ENCODE data around the gene EVC2. TPM values are rescaled to one million over a fixed set of nuclear protein-coding genes. Genes with fewer than 3 reads are reported as not detected.
"Not testable (repeated sequence)": the region's sequence is repeated elsewhere in the genome, so short reads cannot be mapped to it uniquely, and the experiment has no call there.

Gene EVC2
- total RNA-seq, 1 experiment from 2014 or later, result 7.8 TPM

DNA sequence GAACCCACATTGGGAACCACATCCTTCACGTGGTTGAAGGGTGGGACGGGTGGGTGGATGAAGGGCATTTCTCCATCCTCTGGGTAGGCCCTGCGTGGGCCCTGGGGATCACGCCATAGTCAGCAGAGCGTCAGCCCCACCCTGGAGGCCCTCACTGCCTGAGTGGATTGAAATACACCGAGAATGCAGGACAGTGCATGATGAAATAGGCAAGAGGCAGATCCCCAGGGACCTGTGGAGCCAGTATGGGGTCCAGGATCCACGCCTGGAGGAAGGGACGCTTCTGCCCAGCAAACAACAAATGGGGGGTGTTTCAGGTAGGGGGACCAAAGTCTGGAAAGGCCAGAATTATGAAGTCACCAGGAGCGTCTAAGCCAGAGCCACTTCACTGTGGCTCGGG lies 22.1 kb upstream of the EVC2 start:
- DNase-seq, result no peak
- no peak overlapping the region for H3K14ac ChIP-seq (ENCODE audit: insufficient read depth, low read length)

GRCh38 chr4:5728412-5728811 lies 20.1 kb upstream of the EVC2 start:
- not testable (repeated sequence) for H4K5ac ChIP-seq (ENCODE audit: insufficient read length, low read depth, low read length); H4K91ac ChIP-seq (ENCODE audit: insufficient read length, low read depth, low read length); H3T11ph ChIP-seq (ENCODE audit: low read length); H2BK12ac ChIP-seq (ENCODE audit: insufficient read length, low read depth, low read length); H3K79me1 ChIP-seq (ENCODE audit: insufficient read depth, low read depth, low read length, poor library complexity, severe bottlenecking); H3K4ac ChIP-seq (ENCODE audit: low read depth, low read length); H2AFZ ChIP-seq (ENCODE audit: low read length); H3K9me3 ChIP-seq (ENCODE audit: control insufficient read depth, low read depth, low read length); H3K23ac ChIP-seq (ENCODE audit: insufficient read length, low read depth, low read length); H4K20me1 ChIP-seq (ENCODE audit: control insufficient read depth, insufficient read depth, insufficient read length); H4K8ac ChIP-seq (replicated peaks; ENCODE audit: insufficient read length, low read depth, low read length); H3K23me2 ChIP-seq (ENCODE audit: insufficient read length, low read depth, low read length, poor library complexity, severe bottlenecking); DNase-seq; H3K27me3 Mint-ChIP-seq (ENCODE audit: low read depth); H3K4me2 ChIP-seq (ENCODE audit: insufficient read depth, insufficient read length, low read length); H2BK15ac ChIP-seq (ENCODE audit: low read depth, low read length); H2AK5ac ChIP-seq (ENCODE audit: insufficient read length, low read length); H3K79me2 ChIP-seq (ENCODE audit: insufficient read depth, low read length); H2BK120ac ChIP-seq (ENCODE audit: low read depth, low read length, poor library complexity, severe bottlenecking); H3K18ac ChIP-seq (ENCODE audit: insufficient read length, low read depth, low read length); H3K27ac Mint-ChIP-seq; H3K9ac ChIP-seq (ENCODE audit: extremely low read depth, insufficient read length, low read length); H3K56ac ChIP-seq (ENCODE audit: insufficient read length, low read depth, low read length); H3K14ac ChIP-seq (ENCODE audit: insufficient read depth, low read length); H3K27me3 ChIP-seq (ENCODE audit: insufficient read depth, low read length); H3K4me1 Mint-ChIP-seq; H2BK20ac ChIP-seq (ENCODE audit: low read depth, low read length, poor library complexity, severe bottlenecking); H3K9me3 Mint-ChIP-seq; H3K27ac ChIP-seq (ENCODE audit: insufficient read length, low read depth, low read length); H2BK5ac ChIP-seq (ENCODE audit: insufficient read length, low read length); H3K4me1 ChIP-seq (ENCODE audit: insufficient read depth, low read length); H3K4me3 Mint-ChIP-seq
- H3K36me3 Mint-ChIP-seq (ENCODE audit: insufficient read depth in 1 of 3, low read depth in 3 of 3), result peaks cover 23 to 49% (median 33%) of the 10 kb centered on the region in 3 experiments
- no CpG with 5 or more reads among the region's 2 CpGs for whole genome bisulfite sequencing (ENCODE audit: extremely low coverage, insufficient read length, low lambda C conversion rate)

More for the DNA sequence above, 22.1 kb upstream of the EVC2 start:
- H2AFZ ChIP-seq (ENCODE audit: low read length), result no peak overlapping the region
- no peak overlapping the region for H2BK12ac ChIP-seq (ENCODE audit: insufficient read length, low read depth, low read length)
- TF ChIP-seq CTCF (conservative IDR thresholded peaks at IDR 0.05), result no peak
- no peaks in the 10 kb centered on the region for H4K20me1 ChIP-seq (ENCODE audit: control insufficient read depth, insufficient read depth, insufficient read length)
- 0 out of 4 replicates have a peak, but pooled peaks cover 0 to 4% of the 10 kb centered on the region in 2 experiments for H3K4me1 Mint-ChIP-seq
- H3K27ac ChIP-seq (ENCODE audit: insufficient read length, low read depth, low read length), result no peak overlapping the region
- H3K27me3 ChIP-seq (ENCODE audit: insufficient read depth, low read length), result no peaks in the 10 kb centered on the region
- no peak overlapping the region for H2BK20ac ChIP-seq (ENCODE audit: low read depth, low read length, poor library complexity, severe bottlenecking)
- H3K9ac ChIP-seq (ENCODE audit: extremely low read depth, insufficient read length, low read length), result no peak overlapping the region
- H3K4me1 ChIP-seq (ENCODE audit: insufficient read depth, low read length), result no peaks in the 10 kb centered on the region
- no peak overlapping the region for H4K91ac ChIP-seq (ENCODE audit: insufficient read length, low read depth, low read length)
- H3K4me2 ChIP-seq (ENCODE audit: insufficient read depth, insufficient read length, low read length), result no peak overlapping the region
- WGBS (ENCODE audit: extremely low coverage, insufficient read length, low lambda C conversion rate), result no CpG with 5 or more reads among the region's 10 CpGs
- H3K36me3 Mint-ChIP-seq (ENCODE audit: insufficient read depth in 1 of 3, low read depth in 3 of 3), result peaks cover 18 to 54% (median 38%) of the 10 kb centered on the region in 3 experiments
- H3K79me2 ChIP-seq (ENCODE audit: insufficient read depth, low read length), result no peaks in the 10 kb centered on the region
- H2BK15ac ChIP-seq (ENCODE audit: low read depth, low read length), result no peak overlapping the region
- no peaks in the 10 kb centered on the region; the same call in none of the 2 replicates for H3K27me3 Mint-ChIP-seq (ENCODE audit: low read depth)
- H3K27ac Mint-ChIP-seq, result peak overlapping the region; percentile 31 to 91 (median 78); a peak in 4 of 7 replicates
- H3K4ac ChIP-seq (ENCODE audit: low read depth, low read length), result no peak overlapping the region
- no peak overlapping the region for H3T11ph ChIP-seq (ENCODE audit: low read length)
- no peak overlapping the region for H2AK5ac ChIP-seq (ENCODE audit: insufficient read length, low read length)
- H2BK5ac ChIP-seq (ENCODE audit: insufficient read length, low read length), result no peak overlapping the region
- H4K8ac ChIP-seq (replicated peaks; ENCODE audit: insufficient read length, low read depth, low read length), result no peak overlapping the region
- H2BK120ac ChIP-seq (ENCODE audit: low read depth, low read length, poor library complexity, severe bottlenecking), result no peak overlapping the region
- no peaks in the 10 kb centered on the region for H3K79me1 ChIP-seq (ENCODE audit: insufficient read depth, low read depth, low read length, poor library complexity, severe bottlenecking)
- H3K23ac ChIP-seq (ENCODE audit: insufficient read length, low read depth, low read length), result no peak overlapping the region
- H3K18ac ChIP-seq (ENCODE audit: insufficient read length, low read depth, low read length), result no peak overlapping the region
- H3K9me3 ChIP-seq (ENCODE audit: control insufficient read depth, low read depth, low read length), result no peaks in the 10 kb centered on the region
- peaks cover 0 to 2% of the 10 kb centered on the region in 2 experiments; a peak in 2 of 5 replicates for H3K9me3 Mint-ChIP-seq
- no peak overlapping the region for H3K4me3 Mint-ChIP-seq
- no peaks in the 10 kb centered on the region for H3K23me2 ChIP-seq (ENCODE audit: insufficient read length, low read depth, low read length, poor library complexity, severe bottlenecking)
- no peak overlapping the region for H4K5ac ChIP-seq (ENCODE audit: insufficient read length, low read depth, low read length)
- H3K56ac ChIP-seq (ENCODE audit: insufficient read length, low read depth, low read length), result no peak overlapping the region
